H7 (cell line): ENCODE data around the gene ABHD3. TPM values are rescaled to one million over a fixed set of nuclear protein-coding genes. Genes with fewer than 3 reads are reported as not detected.
"Not testable (repeated sequence)": the region's sequence is repeated elsewhere in the genome, so short reads cannot be mapped to it uniquely, and the experiment has no call there.

Experiments used
- DNase-seq: peaks from one replicate; pipeline ENCODE4 v3.0.0; 2012
- H3K27me3 ChIP-seq: 2 replicates; pipeline ENCODE4 v1.6.0; 2011; ENCODE audit warnings: mild to moderate bottlenecking, low read length; ENCODE audit not compliant: control insufficient read depth, insufficient read depth
- H3K36me3 ChIP-seq: replicated peaks from 2 replicates; pipeline ENCODE4 v1.5.1; 2011; ENCODE audit warnings: low read length; ENCODE audit not compliant: control insufficient read depth, insufficient read depth
- H3K4me3 ChIP-seq: 2 replicates; pipeline ENCODE4 v1.5.1; 2011; ENCODE audit warnings: low read depth, mild to moderate bottlenecking, control low read depth, low read length, moderate library complexity; ENCODE audit not compliant: insufficient read depth
- total RNA-seq: library from RNA; depleted of rRNA; stranded (reverse); fragments of >200 nt; shearing (Covaris generic); gene quantifications from 2 replicates; pipeline ENCODE4 v1.2.3, GENCODE V29; 2014

ABHD3 gene
- total RNA-seq, 1 experiment from 2014 or later = 6.9 TPM

DNA sequence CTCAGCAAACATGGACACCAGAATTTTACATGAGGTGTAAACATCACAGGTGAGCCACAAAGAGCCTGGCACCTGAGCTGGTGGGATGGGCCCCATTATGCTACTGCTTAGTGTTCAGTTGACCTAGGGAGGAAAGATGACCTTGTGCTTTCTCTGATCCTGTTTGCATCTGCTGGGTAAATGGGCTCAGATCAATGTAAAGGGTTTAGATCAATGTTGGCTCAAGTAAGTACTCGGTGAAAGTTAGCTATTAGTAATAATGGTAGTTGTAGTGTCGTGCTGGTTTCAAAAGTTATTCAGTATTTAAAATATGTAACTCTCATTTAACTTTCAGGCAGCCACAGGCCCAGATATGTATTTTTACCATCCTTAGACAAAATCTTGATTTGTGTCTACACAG lies 19.8 kb downstream of the ABHD3 start:
- H3K27me3 ChIP-seq = no peaks in the 10 kb centered on the region
- no peak for DNase-seq

DNA sequence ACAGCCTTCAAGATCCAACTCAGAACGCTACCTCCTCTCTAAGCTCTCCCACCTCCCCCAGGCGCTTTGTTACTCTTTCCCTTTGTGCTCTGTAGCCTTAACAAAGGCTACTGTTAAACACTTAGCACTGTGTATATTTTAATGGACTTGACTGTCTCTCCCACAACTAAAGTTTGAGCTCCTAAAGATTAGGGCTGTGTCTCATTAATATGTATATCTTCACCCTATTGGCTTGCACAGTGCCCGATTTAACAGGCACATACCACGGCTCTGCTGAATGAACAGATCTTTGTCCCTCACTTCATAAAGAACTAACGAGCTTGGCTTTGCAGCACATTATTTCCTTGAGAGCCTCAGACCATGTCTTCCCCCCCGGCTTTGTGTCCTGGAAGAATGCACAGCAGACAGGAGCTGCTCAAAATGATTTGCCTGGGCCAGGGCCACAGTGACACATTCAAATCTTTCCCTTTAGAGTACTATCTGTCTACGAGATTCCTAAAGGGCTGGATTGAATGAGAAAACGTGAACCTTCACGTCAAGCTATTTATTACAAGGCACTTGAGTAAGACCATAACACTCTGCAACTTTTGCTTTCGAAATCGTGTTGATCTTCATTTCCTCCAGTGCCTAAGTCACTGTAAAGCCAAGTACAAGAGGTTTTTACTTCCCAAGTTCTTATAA lies 22.1 kb downstream of the ABHD3 start:
- no peak overlapping the region for H3K4me3 ChIP-seq
- no peaks in the 10 kb centered on the region for H3K27me3 ChIP-seq
- DNase-seq = peak; percentile 24
- H3K36me3 ChIP-seq = no peaks in the 10 kb centered on the region

More for the DNA sequence above, 19.8 kb downstream of the ABHD3 start:
- Histone ChIP-seq H3K4me3 (no peak overlapping the region), H3K36me3 (no peaks in the 10 kb centered on the region)

DNA sequence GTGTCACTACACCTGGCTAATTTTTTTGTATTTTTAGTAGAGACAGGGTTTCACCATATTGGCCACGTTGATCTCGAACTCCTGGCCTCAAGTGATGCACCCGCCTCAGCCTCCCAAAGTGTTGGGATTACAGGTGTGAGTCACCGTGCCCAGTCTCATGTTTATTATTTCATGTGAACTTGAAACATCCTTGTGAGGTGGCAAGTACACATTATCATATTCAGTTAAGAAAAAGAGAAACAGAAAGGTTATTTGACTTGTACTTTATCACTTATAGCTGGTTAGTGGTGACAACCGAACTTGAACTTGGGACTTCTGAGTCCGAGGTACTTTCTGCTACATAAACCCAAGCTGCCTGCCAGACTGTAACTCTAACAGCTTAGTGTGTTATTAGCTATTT lies 24.4 kb downstream of the ABHD3 start:
- no peaks in the 10 kb centered on the region for H3K27me3 ChIP-seq
- DNase-seq = no peak
- no peaks in the 10 kb centered on the region for H3K36me3 ChIP-seq
- H3K4me3 ChIP-seq = no peak overlapping the region

DNA sequence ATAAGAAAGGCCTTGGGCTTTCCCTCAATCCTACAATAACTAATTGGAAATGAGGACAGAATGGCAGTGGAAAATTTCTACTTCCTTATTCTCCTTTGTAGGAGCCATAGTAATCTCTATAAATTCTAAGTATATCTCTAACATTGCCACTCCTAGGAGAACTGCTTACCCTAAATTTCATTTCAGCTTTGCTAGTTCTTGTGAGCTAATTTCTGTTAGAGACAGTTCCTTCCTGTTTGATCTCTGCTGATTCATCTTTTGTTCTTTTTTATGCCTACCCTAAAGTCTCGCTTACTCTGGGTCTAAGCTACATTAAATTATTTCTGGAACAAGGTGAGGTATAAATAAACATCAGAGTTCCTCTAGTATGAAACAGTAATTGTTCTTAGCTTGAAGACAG lies 25.7 kb downstream of the ABHD3 start:
- Histone ChIP-seq H3K36me3 (no peaks in the 10 kb centered on the region), H3K4me3 (no peak overlapping the region), H3K27me3 (no peaks in the 10 kb centered on the region)
- DNase-seq = no peak

DNA sequence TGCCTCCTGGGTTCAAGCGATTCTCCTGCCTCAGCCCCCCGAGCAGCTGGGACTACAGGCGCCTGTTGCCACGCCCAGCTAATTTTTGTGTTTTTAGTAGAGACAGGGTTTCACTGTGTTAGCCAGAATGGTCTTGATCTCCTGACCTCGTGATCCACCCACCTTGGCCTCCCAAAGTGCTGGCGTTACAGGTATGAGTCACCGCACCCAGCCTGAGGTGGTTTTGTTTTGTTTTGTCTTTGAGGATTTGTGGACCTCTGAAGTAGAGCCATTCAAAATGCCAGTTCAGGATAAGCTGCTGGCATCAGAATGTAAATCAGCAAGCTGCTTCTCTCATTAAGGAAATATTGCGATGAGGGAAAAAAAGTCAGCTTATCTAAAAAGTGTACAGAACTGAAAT lies 29.2 kb downstream of the ABHD3 start:
- not testable (repeated sequence) for H3K36me3 ChIP-seq, H3K27me3 ChIP-seq, H3K4me3 ChIP-seq, DNase-seq

DNA sequence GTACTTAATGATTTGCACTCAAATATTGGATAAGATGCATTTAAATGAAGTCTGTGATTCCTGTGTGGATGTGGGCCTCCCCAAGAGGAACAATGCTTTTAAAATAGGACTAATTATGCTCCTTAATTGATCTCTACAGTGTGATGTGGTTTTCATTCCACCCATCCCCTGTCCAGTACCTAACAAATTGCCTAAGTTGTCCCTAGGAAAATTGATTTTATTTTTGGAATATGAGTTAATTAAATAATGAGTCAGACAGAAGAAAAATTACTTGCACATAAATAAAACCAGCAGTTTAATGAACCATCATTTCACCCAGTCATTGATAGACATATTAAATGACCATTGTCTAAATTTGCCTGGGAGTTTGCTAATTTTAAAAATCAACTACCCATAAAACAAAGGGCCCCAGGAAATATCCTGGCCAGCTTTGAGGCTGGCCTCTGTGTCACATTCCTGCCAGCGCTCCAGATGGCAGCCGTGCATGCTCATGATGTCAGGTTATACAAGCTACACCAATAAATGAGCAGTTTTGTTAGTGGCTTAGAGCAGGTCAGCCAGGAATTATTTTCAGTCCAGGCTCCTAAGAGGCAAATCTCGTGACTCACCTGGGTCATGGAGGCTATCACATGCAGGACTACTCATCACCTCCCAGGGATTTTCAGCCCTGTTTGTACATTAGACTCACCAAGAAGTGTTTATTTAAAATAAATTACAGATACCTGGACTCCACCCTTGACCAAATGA lies 31.9 kb downstream of the ABHD3 start:
- no peaks in the 10 kb centered on the region for H3K27me3 ChIP-seq
- DNase-seq = no peak
- no peaks in the 10 kb centered on the region for H3K36me3 ChIP-seq
- no peak overlapping the region for H3K4me3 ChIP-seq

DNA sequence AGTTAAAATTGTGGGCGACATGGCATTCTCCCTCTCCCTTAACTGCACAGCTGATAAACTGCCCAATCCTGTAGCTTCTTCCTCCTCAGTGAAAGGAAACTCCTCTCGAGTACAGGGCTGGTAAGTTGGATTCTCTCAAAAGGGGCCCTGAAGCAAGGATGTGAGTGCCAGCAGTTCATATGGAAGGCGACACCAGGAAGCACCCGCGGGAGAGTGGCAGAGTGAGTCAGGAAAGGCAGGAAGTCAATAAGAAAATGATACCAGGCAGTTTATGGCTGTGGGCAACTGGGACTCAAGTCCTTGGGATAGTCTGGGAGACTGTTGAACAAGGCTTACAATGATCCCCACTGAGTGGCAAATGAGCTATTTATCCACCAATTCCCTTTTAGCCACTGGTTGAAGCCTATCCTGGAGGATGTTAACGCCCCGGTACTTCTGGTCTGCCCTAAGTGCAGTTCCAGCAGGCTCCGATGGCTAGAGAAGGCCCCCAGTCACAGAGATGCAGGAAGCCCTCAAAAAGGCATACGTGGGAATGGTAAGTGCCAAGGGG lies 34.8 kb downstream of the ABHD3 start:
- H3K27me3 ChIP-seq = no peaks in the 10 kb centered on the region
- no peak overlapping the region for H3K4me3 ChIP-seq
- no peak for DNase-seq
- no peaks in the 10 kb centered on the region for H3K36me3 ChIP-seq

DNA sequence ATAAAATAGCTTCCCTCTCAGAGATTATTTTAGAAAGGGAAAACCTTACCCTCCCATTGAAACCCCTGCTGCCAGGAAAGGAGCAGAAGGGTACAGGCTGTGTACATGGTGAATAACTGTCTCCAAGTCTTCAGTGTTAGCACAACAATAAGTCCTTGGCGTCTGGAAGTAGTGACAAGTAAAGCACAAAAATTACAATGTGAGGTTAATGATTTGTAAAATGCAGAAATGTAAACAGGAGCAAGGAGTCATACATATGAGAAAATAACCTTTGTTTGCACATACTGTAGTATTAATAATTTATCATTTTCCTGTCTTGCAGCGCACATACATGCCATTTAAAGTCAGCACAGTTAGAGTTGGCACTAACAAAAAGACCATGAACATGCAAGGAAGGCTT lies 40.5 kb downstream of the ABHD3 start:
- no peak overlapping the region for H3K4me3 ChIP-seq
- DNase-seq = no peak

DNA sequence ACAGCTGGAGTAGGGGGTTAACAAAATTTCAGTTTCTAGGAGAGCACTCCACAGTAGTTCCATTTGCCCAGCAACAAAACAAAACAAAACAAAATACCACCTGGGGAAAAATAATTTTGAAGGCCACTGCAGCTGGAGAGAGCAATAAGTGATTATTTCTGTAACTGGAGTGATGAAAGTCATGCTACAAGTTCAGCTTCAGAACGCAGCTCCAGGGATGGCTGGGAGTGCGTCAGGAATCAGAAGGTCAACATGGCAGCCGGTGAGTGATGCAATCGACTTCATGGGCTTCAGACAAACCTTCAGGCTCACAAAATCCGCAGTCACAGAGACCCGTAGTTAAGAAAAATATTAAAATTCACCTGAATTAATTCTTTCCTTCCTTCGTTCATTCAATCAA lies 41.0 kb downstream of the ABHD3 start:
- Histone ChIP-seq H3K36me3 (no peaks in the 10 kb centered on the region), H3K27me3 (no peaks in the 10 kb centered on the region)
- DNase-seq = no peak

More for the DNA sequence above, 40.5 kb downstream of the ABHD3 start:
- Histone ChIP-seq H3K36me3 (no peaks in the 10 kb centered on the region), H3K27me3 (no peaks in the 10 kb centered on the region)

DNA sequence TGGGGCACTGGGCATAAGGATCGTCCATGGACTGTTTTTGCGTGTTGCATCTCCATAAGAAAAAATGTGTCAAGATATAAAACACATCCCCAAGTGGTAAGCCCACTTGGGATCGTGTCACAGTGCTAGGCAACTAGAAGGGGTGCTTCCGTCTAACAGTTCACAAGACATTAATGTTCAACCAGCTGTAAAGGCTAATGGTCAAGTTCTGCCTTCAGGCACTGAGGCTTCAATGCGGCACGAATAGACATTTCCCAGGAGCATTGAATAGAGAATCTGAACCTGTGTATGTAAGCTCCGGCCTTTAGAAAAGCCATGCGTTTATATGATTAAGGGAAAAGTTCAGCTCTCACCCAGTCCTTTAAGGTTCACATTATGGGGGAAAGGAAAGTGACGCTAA lies 42.0 kb downstream of the ABHD3 start:
- no peaks in the 10 kb centered on the region for H3K36me3 ChIP-seq
- DNase-seq = no peak
- no peaks in the 10 kb centered on the region for H3K27me3 ChIP-seq
- H3K4me3 ChIP-seq = no peak overlapping the region

More for the DNA sequence above, 41.0 kb downstream of the ABHD3 start:
- H3K4me3 ChIP-seq = no peak overlapping the region

DNA sequence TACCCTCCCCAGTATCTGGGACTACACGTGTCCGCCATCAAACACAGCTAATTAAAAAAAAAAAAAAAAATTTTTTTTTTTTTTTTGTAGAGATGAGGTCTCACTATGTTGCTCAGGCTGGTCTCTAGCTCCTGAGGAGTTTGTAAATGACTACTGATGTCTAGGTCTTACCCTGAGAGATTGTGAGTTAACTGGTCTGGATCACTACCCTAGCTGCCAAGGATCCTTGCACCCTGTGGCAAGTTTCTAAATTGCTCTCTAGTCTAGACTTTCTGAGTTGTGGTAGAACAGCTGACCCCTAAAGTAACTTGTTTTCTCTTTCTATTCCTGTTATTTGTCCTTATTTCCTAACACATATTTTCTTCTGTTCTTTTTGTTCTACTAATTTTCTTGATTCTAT lies 44.5 kb downstream of the ABHD3 start:
- Histone ChIP-seq H3K36me3 (no peaks in the 10 kb centered on the region), H3K4me3 (no peak overlapping the region), H3K27me3 (no peaks in the 10 kb centered on the region)
- no peak for DNase-seq

DNA sequence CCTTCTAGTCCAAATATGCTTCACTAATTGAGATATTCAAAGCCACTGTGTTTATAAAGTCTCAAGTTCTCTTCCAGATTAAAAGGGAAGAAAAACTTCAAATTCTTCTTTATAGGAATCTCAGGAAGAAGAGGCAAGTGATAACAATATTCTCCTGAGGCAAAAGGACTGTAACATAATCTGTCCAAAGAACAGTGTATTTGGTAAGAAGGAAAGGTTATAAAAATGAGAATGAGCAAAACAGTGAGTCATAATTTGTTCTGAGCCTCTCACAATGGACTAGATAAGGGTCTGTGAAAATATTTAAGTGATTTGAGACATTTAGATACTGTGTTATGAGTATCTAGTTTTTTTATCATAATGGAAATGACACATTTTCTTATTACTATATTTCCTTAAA lies 48.2 kb downstream of the ABHD3 start:
- no peak for DNase-seq
- no peak overlapping the region for H3K4me3 ChIP-seq
- H3K27me3 ChIP-seq = no peaks in the 10 kb centered on the region
- H3K36me3 ChIP-seq = no peaks in the 10 kb centered on the region

DNA sequence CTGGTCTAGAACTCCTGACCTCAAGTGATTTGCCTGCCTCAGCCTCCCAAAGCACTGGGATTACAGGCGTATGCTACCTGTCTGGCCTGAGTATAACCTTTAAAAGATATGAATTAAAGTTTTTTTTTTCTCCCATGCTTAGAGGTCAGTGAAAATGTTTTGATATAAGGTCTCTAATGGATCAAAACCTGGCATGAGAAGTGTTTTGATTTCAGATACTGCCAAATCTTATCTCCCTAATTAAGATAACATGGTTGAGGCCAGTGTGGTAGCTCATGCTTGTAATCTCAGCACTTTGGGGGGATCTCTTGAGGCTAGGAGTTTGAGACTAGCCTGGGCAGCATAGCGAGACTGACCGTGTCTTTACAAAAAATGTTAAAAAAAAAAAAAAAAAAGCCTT lies 51.2 kb downstream of the ABHD3 start:
- H3K36me3 ChIP-seq = no peaks in the 10 kb centered on the region
- no peak overlapping the region for H3K4me3 ChIP-seq
- H3K27me3 ChIP-seq = no peaks in the 10 kb centered on the region
- no peak for DNase-seq

DNA sequence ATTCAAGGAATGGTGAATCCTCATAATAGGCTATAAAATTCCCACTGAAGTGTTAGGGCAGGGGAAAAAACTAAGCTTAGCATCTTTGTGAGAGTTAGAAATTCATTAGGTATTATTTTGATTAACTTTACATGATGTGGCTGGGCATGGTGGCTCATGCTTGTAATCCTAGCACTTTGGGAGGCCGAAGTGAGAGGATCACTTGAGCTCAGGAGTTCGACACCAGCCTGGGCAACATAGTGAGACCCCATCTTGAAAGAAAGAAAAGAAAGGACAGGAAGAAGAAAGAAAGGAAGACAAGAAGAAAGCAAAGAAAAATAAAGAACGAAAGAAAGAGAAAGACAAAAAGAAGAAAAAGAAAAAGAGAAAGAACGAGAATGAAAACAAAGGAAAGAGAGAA lies 52.5 kb downstream of the ABHD3 start:
- Histone ChIP-seq H3K36me3 (no peaks in the 10 kb centered on the region), H3K4me3 (no peak overlapping the region), H3K27me3 (no peaks in the 10 kb centered on the region)
- no peak for DNase-seq

DNA sequence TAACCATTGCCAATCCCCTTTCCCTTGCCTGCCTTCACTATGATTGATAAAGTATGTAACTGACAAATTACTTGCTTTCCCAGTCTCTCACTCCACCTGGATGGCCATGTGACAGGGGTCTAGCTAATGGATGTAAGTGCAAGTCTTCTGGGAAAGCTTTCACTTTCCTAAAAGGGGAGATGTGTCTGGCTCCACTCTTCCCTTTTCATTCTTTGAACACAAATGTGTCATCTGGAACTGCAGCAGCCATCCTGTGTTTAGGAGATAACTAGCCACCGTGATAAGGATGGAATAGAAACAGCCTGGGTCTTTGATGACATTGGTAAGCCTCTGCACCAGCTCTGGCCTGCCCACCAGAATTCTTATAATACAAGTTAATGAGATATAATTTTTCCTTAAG lies 54.3 kb downstream of the ABHD3 start:
- H3K4me3 ChIP-seq = no peak overlapping the region
- no peaks in the 10 kb centered on the region for H3K36me3 ChIP-seq
- H3K27me3 ChIP-seq = no peaks in the 10 kb centered on the region
- no peak for DNase-seq
